ENCODE results near the gene PI4K2A.

GRCh38 chr10:97708167-97708566, 67.7 kb downstream of the PI4K2A start:
- TF ChIP-seq CTCF (tag by site-specific recombination; IDR thresholded peaks at IDR 0.05) = no peak
- no peak for TF ChIP-seq KLF10 (tag by site-specific recombination; IDR thresholded peaks at IDR 0.05)
- no peak for TF ChIP-seq TRIM28 (IDR thresholded peaks at IDR 0.05; ENCODE audit: borderline replicate concordance, low read length)
- no peak for TF ChIP-seq ZNF513 (tag by site-specific recombination; IDR thresholded peaks at IDR 0.05)
- TF ChIP-seq ZNF843 (tag by site-specific recombination; IDR thresholded peaks at IDR 0.05) = no peak
- TF ChIP-seq BCL11A (tag by site-specific recombination; IDR thresholded peaks at IDR 0.05; ENCODE audit: low read depth) = no peak
- no peak for TF ChIP-seq YY1 (tag by site-specific recombination; IDR thresholded peaks at IDR 0.05)
- TF ChIP-seq PRDM6 (tag by site-specific recombination; IDR thresholded peaks at IDR 0.05) = no peak
